Measurements from ENCODE around the gene HTT. TPM values are rescaled to one million over a fixed set of nuclear protein-coding genes. Genes with fewer than 3 reads are reported as not detected.

HTT gene
- total RNA-seq, 1 donor: 96.2 TPM

GRCh38 chr4:3257556-3258482, 183.3 kb downstream of the HTT start:
- no peaks in the 10 kb centered on the region for H3K9me3 ChIP-seq (ENCODE audit: low read depth, low read length)
- no peaks in the 10 kb centered on the region for H3K27me3 ChIP-seq (ENCODE audit: insufficient read depth, low read length)
- no peaks in the 10 kb centered on the region for H3K4me1 ChIP-seq (ENCODE audit: insufficient read depth, low read length)
- H3K4me3 ChIP-seq (ENCODE audit: low read length): no peak overlapping the region

- Histone ChIP-seq H3K27me3 (ENCODE audit: insufficient read depth, low read length) (no peaks in the 10 kb centered on the region), H3K9me3 (ENCODE audit: low read depth, low read length) (no peaks in the 10 kb centered on the region), H3K4me3 (ENCODE audit: low read length) (no peak overlapping the region), H3K4me1 (ENCODE audit: insufficient read depth, low read length) (no peaks in the 10 kb centered on the region)
These were observed 187.1 kb downstream of the HTT start for GRCh38 chr4:3261411-3262207.

- H3K4me1 ChIP-seq (ENCODE audit: insufficient read depth, low read length): no peaks in the 10 kb centered on the region
- H3K9me3 ChIP-seq (ENCODE audit: low read depth, low read length): no peaks in the 10 kb centered on the region
- H3K27me3 ChIP-seq (ENCODE audit: insufficient read depth, low read length): no peaks in the 10 kb centered on the region
- no peak overlapping the region for H3K4me3 ChIP-seq (ENCODE audit: low read length)
These were observed 187.9 kb downstream of the HTT start for GRCh38 chr4:3262208-3263052.

- Histone ChIP-seq H3K9me3 (ENCODE audit: low read depth, low read length) (no peaks in the 10 kb centered on the region), H3K4me1 (ENCODE audit: insufficient read depth, low read length) (no peaks in the 10 kb centered on the region), H3K4me3 (ENCODE audit: low read length) (no peak overlapping the region), H3K27me3 (ENCODE audit: insufficient read depth, low read length) (no peaks in the 10 kb centered on the region)
These were observed 188.8 kb downstream of the HTT start for GRCh38 chr4:3263053-3263875.

GRCh38 chr4:3263876-3264193, 189.4 kb downstream of the HTT start:
- Histone ChIP-seq H3K4me3 (ENCODE audit: low read length) (no peak overlapping the region), H3K4me1 (ENCODE audit: insufficient read depth, low read length) (no peaks in the 10 kb centered on the region), H3K27me3 (ENCODE audit: insufficient read depth, low read length) (no peaks in the 10 kb centered on the region), H3K9me3 (ENCODE audit: low read depth, low read length) (no peaks in the 10 kb centered on the region)

- Histone ChIP-seq H3K27me3 (ENCODE audit: insufficient read depth, low read length) (no peaks in the 10 kb centered on the region), H3K4me3 (ENCODE audit: low read length) (no peak overlapping the region), H3K9me3 (ENCODE audit: low read depth, low read length) (no peaks in the 10 kb centered on the region), H3K4me1 (ENCODE audit: insufficient read depth, low read length) (no peaks in the 10 kb centered on the region)
These were observed 191.6 kb downstream of the HTT start for GRCh38 chr4:3266076-3266475.

- no peaks in the 10 kb centered on the region for H3K27me3 ChIP-seq (ENCODE audit: insufficient read depth, low read length)
- H3K4me1 ChIP-seq (ENCODE audit: insufficient read depth, low read length): no peaks in the 10 kb centered on the region
- H3K4me3 ChIP-seq (ENCODE audit: low read length): no peak overlapping the region
- H3K9me3 ChIP-seq (ENCODE audit: low read depth, low read length): no peaks in the 10 kb centered on the region
These were observed 193.3 kb downstream of the HTT start for GRCh38 chr4:3267576-3268394.

GRCh38 chr4:3268395-3269104, 194.1 kb downstream of the HTT start:
- Histone ChIP-seq H3K9me3 (ENCODE audit: low read depth, low read length) (no peaks in the 10 kb centered on the region), H3K4me1 (ENCODE audit: insufficient read depth, low read length) (no peaks in the 10 kb centered on the region), H3K4me3 (ENCODE audit: low read length) (no peak overlapping the region), H3K27me3 (ENCODE audit: insufficient read depth, low read length) (no peaks in the 10 kb centered on the region)

GRCh38 chr4:3269105-3269927, 194.8 kb downstream of the HTT start:
- Histone ChIP-seq H3K4me3 (ENCODE audit: low read length) (no peak overlapping the region), H3K4me1 (ENCODE audit: insufficient read depth, low read length) (no peaks in the 10 kb centered on the region), H3K9me3 (ENCODE audit: low read depth, low read length) (no peaks in the 10 kb centered on the region), H3K27me3 (ENCODE audit: insufficient read depth, low read length) (no peaks in the 10 kb centered on the region)

GRCh38 chr4:3269991-3270611, 195.6 kb downstream of the HTT start:
- H3K4me3 ChIP-seq (ENCODE audit: low read length): no peak overlapping the region
- H3K9me3 ChIP-seq (ENCODE audit: low read depth, low read length): no peaks in the 10 kb centered on the region
- no peaks in the 10 kb centered on the region for H3K4me1 ChIP-seq (ENCODE audit: insufficient read depth, low read length)
- H3K27me3 ChIP-seq (ENCODE audit: insufficient read depth, low read length): no peaks in the 10 kb centered on the region

GRCh38 chr4:3271131-3271530, 196.7 kb downstream of the HTT start:
- no peaks in the 10 kb centered on the region for H3K9me3 ChIP-seq (ENCODE audit: low read depth, low read length)
- H3K4me1 ChIP-seq (ENCODE audit: insufficient read depth, low read length): no peaks in the 10 kb centered on the region
- H3K4me3 ChIP-seq (ENCODE audit: low read length): no peak overlapping the region
- H3K27me3 ChIP-seq (ENCODE audit: insufficient read depth, low read length): no peaks in the 10 kb centered on the region

GRCh38 chr4:3276986-3277385, 202.5 kb downstream of the HTT start:
- no peaks in the 10 kb centered on the region for H3K27me3 ChIP-seq (ENCODE audit: insufficient read depth, low read length)
- H3K4me1 ChIP-seq (ENCODE audit: insufficient read depth, low read length): no peaks in the 10 kb centered on the region
- no peak overlapping the region for H3K4me3 ChIP-seq (ENCODE audit: low read length)
- no peaks in the 10 kb centered on the region for H3K9me3 ChIP-seq (ENCODE audit: low read depth, low read length)

Measured in mononuclear cell (primary cell).